Hepatocyte (in vitro differentiated cells): ENCODE measurements around the gene EPHB1. TPM values are rescaled to one million over a fixed set of nuclear protein-coding genes. Genes with fewer than 3 reads are reported as not detected.

Experiments used
- DNase-seq: peaks from one replicate; pipeline ENCODE4 v3.0.0-alpha.2; 2016; ENCODE audit warnings: low spot score
- H2AFZ ChIP-seq: fragments of 200-600 bp; sonication (generic); 2 replicates; pipeline ENCODE4 v1.6.0; 2016; ENCODE audit warnings: antibody characterized with exemption, mild to moderate bottlenecking
- H3K27ac ChIP-seq: fragments of 200-600 bp; sonication (generic); 2 replicates; pipeline ENCODE4 v1.5.1; 2016; ENCODE audit warnings: mild to moderate bottlenecking
- H3K27me3 ChIP-seq: fragments of 200-600 bp; sonication (generic); 2 replicates; pipeline ENCODE4 v1.6.1; 2016
- H3K36me3 ChIP-seq: fragments of 200-600 bp; sonication (generic); replicated peaks from 2 replicates; pipeline ENCODE4 v1.5.1; 2016; ENCODE audit warnings: low read depth; ENCODE audit not compliant: insufficient read depth
- H3K4me1 ChIP-seq: fragments of 200-600 bp; sonication (generic); 2 replicates; pipeline ENCODE4 v1.5.1; 2016; ENCODE audit warnings: mild to moderate bottlenecking, moderate library complexity; ENCODE audit not compliant: insufficient read depth
- H3K4me2 ChIP-seq: fragments of 200-600 bp; sonication (generic); 2 replicates; pipeline ENCODE4 v1.6.0; 2016
- H3K4me3 ChIP-seq: fragments of 200-600 bp; sonication (generic); 2 replicates; pipeline ENCODE4 v1.5.1; 2016; ENCODE audit warnings: mild to moderate bottlenecking
- H3K79me2 ChIP-seq: fragments of 200-600 bp; sonication (generic); 2 replicates; pipeline ENCODE4 v1.6.0; 2017; ENCODE audit warnings: mild to moderate bottlenecking
- H3K9me2 ChIP-seq: fragments of 200-600 bp; sonication (generic); replicated peaks from 2 replicates; pipeline ENCODE4 v1.6.0; 2017; ENCODE audit warnings: mild to moderate bottlenecking; ENCODE audit not compliant: insufficient read depth
- H3K9me3 ChIP-seq: fragments of 200-600 bp; sonication (generic); 2 replicates; pipeline ENCODE4 v1.5.1; 2016; ENCODE audit warnings: low read depth, mild to moderate bottlenecking
- H4K20me1 ChIP-seq: fragments of 200-600 bp; sonication (generic); 2 replicates; pipeline ENCODE4 v1.6.0; 2016; ENCODE audit warnings: mild to moderate bottlenecking; ENCODE audit not compliant: insufficient read depth, poor library complexity, severe bottlenecking
- CTCF ChIP-seq: fragments of 200-600 bp; sonication (generic); IDR thresholded peaks from 2 replicates; pipeline ENCODE4 v1.5.1; 2016; ENCODE audit warnings: antibody characterized with exemption, mild to moderate bottlenecking; ENCODE audit not compliant: poor library complexity
- EZH2 ChIP-seq: fragments of 200-600 bp; sonication (generic); IDR thresholded peaks from 2 replicates; pipeline ENCODE4 v1.6.1; 2016; ENCODE audit warnings: antibody characterized with exemption, mild to moderate bottlenecking, borderline replicate concordance
- EZH2phosphoT487 ChIP-seq: fragments of 200-600 bp; sonication (generic); IDR thresholded peaks from one replicate; pipeline ENCODE4 v1.6.1; 2018; ENCODE audit warnings: antibody characterized with exemption, mild to moderate bottlenecking, low read depth, moderate library complexity; ENCODE audit not compliant: unreplicated experiment, severe bottlenecking
- WGBS: methylation state at CpG from one replicate; pipeline ENCODE4 v1.1.6; 2016; ENCODE audit warnings: low lambda C conversion rate; ENCODE audit errors: missing lambda C conversion rate; 5-methylcytosine and 5-hydroxymethylcytosine counted together
- polyA plus RNA-seq: library from polyadenylated mRNA; unstranded; fragments of >200 nt; fragmentation: Nextera tagmentation; extraction: Ambion mirVana; gene quantifications from 2 replicates; pipeline ENCODE4 v1.2.1, GENCODE V29; 2016
- total RNA-seq: library from RNA; depleted of rRNA; stranded (reverse); fragments of >200 nt; gene quantifications from 2 replicates; pipeline ENCODE4 v1.2.3, GENCODE V29; 2014

EPHB1 gene
- total and polyA plus RNA-seq, 2 experiments from 2014 or later: 3.3 to 5.6 TPM

DNA sequence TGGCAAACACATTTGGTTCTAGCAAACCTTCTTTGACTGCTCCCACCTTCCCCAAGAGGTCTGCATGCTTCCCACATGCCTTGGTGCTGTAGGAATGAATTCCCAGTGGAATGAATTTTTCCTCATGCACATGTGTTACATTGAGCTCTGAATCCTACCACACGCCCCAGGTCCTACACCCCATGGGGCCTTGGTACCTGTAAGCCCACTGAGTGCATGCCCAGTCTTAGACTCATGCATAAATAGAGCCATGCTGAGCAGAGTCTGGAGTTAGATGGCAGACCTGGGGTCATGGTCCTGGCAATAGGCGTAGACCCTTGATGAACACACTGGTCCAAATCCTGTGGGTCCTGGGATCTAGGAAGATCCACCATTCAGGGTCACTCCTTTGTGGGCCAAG lies 81.8 kb downstream of the EPHB1 start:
- H3K27ac ChIP-seq: no peak overlapping the region
- no peaks in the 10 kb centered on the region for H3K36me3 ChIP-seq
- no peaks in the 10 kb centered on the region for H3K27me3 ChIP-seq
- H3K4me1 ChIP-seq: no peaks in the 10 kb centered on the region
- H2AFZ ChIP-seq: no peak overlapping the region
- whole genome bisulfite sequencing: 94% methylated on average over 2 of the region's 2 CpGs
- no peaks in the 10 kb centered on the region for H3K9me2 ChIP-seq
- TF ChIP-seq EZH2 (no peak), EZH2phosphoT487 (no peak), CTCF (no peak)
- no peak overlapping the region for H3K4me2 ChIP-seq
- H4K20me1 ChIP-seq: no peaks in the 10 kb centered on the region
- no peaks in the 10 kb centered on the region for H3K9me3 ChIP-seq
- H3K79me2 ChIP-seq: no peaks in the 10 kb centered on the region
- DNase-seq: no peak
- H3K4me3 ChIP-seq: no peak overlapping the region

GRCh38 chr3:134877788-134878187 lies 82.7 kb downstream of the EPHB1 start:
- Histone ChIP-seq H3K9me3 (no peaks in the 10 kb centered on the region), H3K9me2 (no peaks in the 10 kb centered on the region), H3K36me3 (no peaks in the 10 kb centered on the region), H3K27ac (no peak overlapping the region), H3K79me2 (no peaks in the 10 kb centered on the region), H3K4me3 (no peak overlapping the region), H3K27me3 (no peaks in the 10 kb centered on the region), H4K20me1 (no peaks in the 10 kb centered on the region), H3K4me2 (no peak overlapping the region), H3K4me1 (no peaks in the 10 kb centered on the region), H2AFZ (no peak overlapping the region)
- TF ChIP-seq EZH2phosphoT487: no peak
- TF ChIP-seq EZH2: no peak
- no peak for TF ChIP-seq CTCF
- DNase-seq: no peak
- 85% methylated on average over 5 of the region's 5 CpGs for WGBS

DNA sequence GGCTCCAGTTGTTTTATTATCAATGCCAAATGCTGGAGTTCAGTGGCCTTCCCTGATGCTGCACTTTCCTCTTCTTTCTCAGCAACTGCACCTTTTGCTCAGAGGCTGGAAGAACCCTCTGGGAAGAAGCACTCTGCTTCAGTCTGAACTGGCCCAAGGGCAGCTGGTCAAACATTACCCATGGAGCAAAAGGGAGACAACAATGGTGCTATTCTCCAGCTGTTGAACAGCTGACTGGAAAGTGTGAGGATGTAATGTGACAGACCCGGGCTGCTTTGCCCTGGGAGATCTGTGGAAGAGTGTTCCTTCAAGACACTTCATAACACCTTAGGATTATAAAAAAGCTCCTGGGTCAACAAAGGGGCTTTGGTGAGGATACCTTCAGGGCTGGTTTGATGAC lies 84.9 kb downstream of the EPHB1 start:
- Histone ChIP-seq H3K79me2 (no peaks in the 10 kb centered on the region), H3K9me3 (no peaks in the 10 kb centered on the region), H3K4me3 (no peak overlapping the region), H3K27ac (no peak overlapping the region), H3K4me1 (no peaks in the 10 kb centered on the region), H3K4me2 (no peak overlapping the region), H3K36me3 (no peaks in the 10 kb centered on the region), H2AFZ (no peak overlapping the region), H4K20me1 (no peaks in the 10 kb centered on the region), H3K27me3 (peaks cover 1% of the 10 kb centered on the region), H3K9me2 (no peaks in the 10 kb centered on the region)
- WGBS: 55% methylated on average over 1 of the region's 1 CpG
- no peak for DNase-seq
- no peak for TF ChIP-seq EZH2
- TF ChIP-seq CTCF: no peak
- no peak for TF ChIP-seq EZH2phosphoT487

DNA sequence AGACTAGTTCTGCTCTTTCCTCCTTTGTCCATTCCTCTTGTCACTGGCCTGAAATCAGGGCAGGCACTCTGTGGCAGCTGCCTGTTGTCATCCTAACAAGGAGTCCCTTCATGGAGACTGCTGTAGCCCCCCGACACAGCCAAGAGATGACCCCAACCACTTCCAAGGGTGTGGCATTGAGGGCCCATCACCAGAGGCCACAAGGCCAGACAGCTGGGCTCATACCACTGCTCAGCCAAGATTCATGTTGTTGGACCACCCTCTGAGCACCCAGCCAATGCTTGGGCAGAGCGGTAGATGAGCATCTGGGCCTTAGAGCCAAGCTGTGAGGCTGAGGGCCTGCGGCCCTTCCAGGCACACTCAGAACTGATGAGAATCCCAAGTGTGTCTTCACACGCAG lies 85.4 kb downstream of the EPHB1 start:
- WGBS: 88% methylated on average over 4 of the region's 4 CpGs

More for the DNA sequence above, 85.4 kb downstream of the EPHB1 start:
- H3K27ac ChIP-seq: no peak overlapping the region
- no peak overlapping the region for H3K4me2 ChIP-seq
- H2AFZ ChIP-seq: no peak overlapping the region
- H3K9me2 ChIP-seq: no peaks in the 10 kb centered on the region
- H3K9me3 ChIP-seq: no peaks in the 10 kb centered on the region
- no peak for DNase-seq
- H4K20me1 ChIP-seq: no peaks in the 10 kb centered on the region
- no peak overlapping the region for H3K4me3 ChIP-seq
- H3K36me3 ChIP-seq: no peaks in the 10 kb centered on the region
- peaks cover 6% of the 10 kb centered on the region for H3K27me3 ChIP-seq
- no peaks in the 10 kb centered on the region for H3K4me1 ChIP-seq
- TF ChIP-seq EZH2phosphoT487: no peak
- TF ChIP-seq CTCF: no peak
- TF ChIP-seq EZH2: no peak
- no peaks in the 10 kb centered on the region for H3K79me2 ChIP-seq
